ENCODE measurements around the gene MSI2. TPM values are rescaled to one million over a fixed set of nuclear protein-coding genes. Genes with fewer than 3 reads are reported as not detected.

MSI2 gene
- total and polyA plus RNA-seq, 9 of the 15 experiments (the other 6 are each of a cell fraction or from before 2014, with no cell fraction given) = 4.6 to 61.8 (median 42.4) TPM

GRCh38 chr17:57481910-57482391 lies 225.6 kb downstream of the MSI2 start (continued):
- TF ChIP-seq AFF1 (IDR thresholded peaks at IDR 0.05; ENCODE audit: low read depth in 1 of 2, partially characterized antibody in 2 of 2) = peak in 1 of 2 experiments; percentile 15
- no peak for TF ChIP-seq ZFPM2 (CRISPR knock-in tag; IDR thresholded peaks at IDR 0.05)
- TF ChIP-seq POLR2AphosphoS5 (IDR thresholded peaks at IDR 0.05; ENCODE audit: control insufficient read depth, insufficient read depth, low read depth, low read length) = peak; percentile 78
- peak in 1 of 2 experiments; percentile 61; a peak in 1 of 4 replicates for TF ChIP-seq HDAC1 (IDR thresholded peaks at IDR 0.05)
- TF ChIP-seq MTA2 (IDR thresholded peaks at IDR 0.05; ENCODE audit: low read depth) = peak; percentile 62
- peak; percentile 30; the same call in 1 of the 2 replicates for TF ChIP-seq JUND (IDR thresholded peaks at IDR 0.05; ENCODE audit: borderline replicate concordance, low read depth, low read length)
- peak; percentile 62; the same call in 1 of the 3 replicates for TF ChIP-seq JUND (tag; IDR thresholded peaks at IDR 0.05; ENCODE audit: borderline replicate concordance, low read depth, low read length)

Measured in K562 (cell line).